Measurements from ENCODE around the gene SPRYD4.
"Not testable (repeated sequence)": the region's sequence is repeated elsewhere in the genome, so short reads cannot be mapped to it uniquely, and the experiment has no call there.

SPRYD4 gene

GRCh38 chr12:56468216-56469006 is at the start of gene SPRYD4:
Gene SPRYD4, plus strand, starts transcription at chr12:56468578. Its CDS starts 14 bp downstream, at chr12:56468592.
- H3K27me3 ChIP-seq (ENCODE audit: control insufficient read depth in 2 of 2, insufficient read depth in 2 of 2, low read length in 2 of 2) = no peaks in the 10 kb centered on the region
- peaks cover 0 to 3% of the 10 kb centered on the region in 2 donors for H3K36me3 ChIP-seq (ENCODE audit: control insufficient read depth in 2 of 2, insufficient read depth in 2 of 2, low read length in 2 of 2)
- H3K27ac ChIP-seq (ENCODE audit: low read depth in 2 of 2, low read length in 2 of 2) = peak within 1 kb of the TSS; percentile 80 to 90
- peak within 1 kb of the TSS; percentile 93 to 100 for H3K4me3 ChIP-seq (ENCODE audit: low read length in 2 of 2)
- no peaks in the 10 kb centered on the region for H3K9me3 ChIP-seq (ENCODE audit: control insufficient read depth in 2 of 2, low read length in 2 of 2)
- H3K9ac ChIP-seq (ENCODE audit: low read depth in 1 of 2, low read length in 2 of 2) = peak within 1 kb of the TSS; percentile 84 to 98
- peaks cover 8 to 16% of the 10 kb centered on the region in 2 donors for H3K4me1 ChIP-seq (ENCODE audit: control insufficient read depth in 2 of 2, insufficient read depth in 2 of 2, low read length in 2 of 2)

DNA sequence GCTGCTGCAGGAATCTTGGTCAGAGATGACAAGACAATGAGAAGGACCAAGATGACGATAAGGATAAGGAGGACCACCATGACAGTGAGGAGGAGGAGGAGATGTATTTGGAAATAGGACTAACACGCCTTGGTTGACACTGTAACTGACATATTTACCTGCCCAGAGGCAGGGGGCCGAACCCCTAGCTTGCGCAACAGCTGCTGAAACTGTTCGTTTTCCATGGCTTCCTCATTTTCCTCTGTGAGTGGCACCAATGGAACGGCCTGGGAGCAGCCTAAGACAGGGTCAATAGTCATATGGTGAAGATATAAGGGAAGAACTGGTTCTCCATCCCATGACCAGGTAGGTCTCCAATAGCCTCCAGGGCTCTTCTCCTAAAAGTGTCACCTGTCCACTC is 48.0 kb upstream of the SPRYD4 start:
- Histone ChIP-seq H3K9ac (ENCODE audit: low read depth in 1 of 2, low read length in 2 of 2) (no peak overlapping the region), H3K9me3 (ENCODE audit: control insufficient read depth in 2 of 2, low read length in 2 of 2) (no peaks in the 10 kb centered on the region), H3K4me1 (ENCODE audit: control insufficient read depth in 2 of 2, insufficient read depth in 2 of 2, low read length in 2 of 2) (no peaks in the 10 kb centered on the region), H3K27me3 (ENCODE audit: control insufficient read depth in 2 of 2, insufficient read depth in 2 of 2, low read length in 2 of 2) (no peaks in the 10 kb centered on the region), H3K4me3 (ENCODE audit: low read length in 2 of 2) (no peak overlapping the region), H3K27ac (ENCODE audit: low read depth in 2 of 2, low read length in 2 of 2) (no peak overlapping the region), H3K36me3 (ENCODE audit: control insufficient read depth in 2 of 2, insufficient read depth in 2 of 2, low read length in 2 of 2) (peaks cover 15 to 31% of the 10 kb centered on the region in 2 donors)

DNA sequence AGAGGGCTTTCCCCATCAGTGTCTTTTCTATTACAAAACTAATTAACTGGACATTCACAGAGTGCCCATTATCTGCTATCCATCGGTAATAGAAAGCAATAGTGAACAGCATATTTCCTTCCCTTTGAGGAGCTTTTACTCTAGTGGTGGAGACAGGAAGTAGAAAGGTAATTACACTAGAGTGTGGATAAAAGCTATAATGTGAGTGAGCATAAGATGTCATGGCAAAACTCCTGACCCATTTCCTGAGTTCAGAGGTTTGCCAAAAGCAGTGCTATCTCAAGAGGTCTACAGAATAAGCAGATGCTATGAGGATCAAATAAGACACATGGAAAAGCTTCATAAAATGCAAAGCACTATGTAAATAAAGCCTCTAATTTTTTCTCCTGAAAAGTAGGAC is 43.2 kb upstream of the SPRYD4 start:
- Histone ChIP-seq H3K4me1 (ENCODE audit: control insufficient read depth in 2 of 2, insufficient read depth in 2 of 2, low read length in 2 of 2) (no peaks in the 10 kb centered on the region), H3K27ac (ENCODE audit: low read depth in 2 of 2, low read length in 2 of 2) (no peak overlapping the region), H3K9me3 (ENCODE audit: control insufficient read depth in 2 of 2, low read length in 2 of 2) (no peaks in the 10 kb centered on the region), H3K27me3 (ENCODE audit: control insufficient read depth in 2 of 2, insufficient read depth in 2 of 2, low read length in 2 of 2) (no peaks in the 10 kb centered on the region), H3K4me3 (ENCODE audit: low read length in 2 of 2) (no peak overlapping the region), H3K9ac (ENCODE audit: low read depth in 1 of 2, low read length in 2 of 2) (no peak overlapping the region), H3K36me3 (ENCODE audit: control insufficient read depth in 2 of 2, insufficient read depth in 2 of 2, low read length in 2 of 2) (peaks cover 18 to 37% of the 10 kb centered on the region in 2 donors)

DNA sequence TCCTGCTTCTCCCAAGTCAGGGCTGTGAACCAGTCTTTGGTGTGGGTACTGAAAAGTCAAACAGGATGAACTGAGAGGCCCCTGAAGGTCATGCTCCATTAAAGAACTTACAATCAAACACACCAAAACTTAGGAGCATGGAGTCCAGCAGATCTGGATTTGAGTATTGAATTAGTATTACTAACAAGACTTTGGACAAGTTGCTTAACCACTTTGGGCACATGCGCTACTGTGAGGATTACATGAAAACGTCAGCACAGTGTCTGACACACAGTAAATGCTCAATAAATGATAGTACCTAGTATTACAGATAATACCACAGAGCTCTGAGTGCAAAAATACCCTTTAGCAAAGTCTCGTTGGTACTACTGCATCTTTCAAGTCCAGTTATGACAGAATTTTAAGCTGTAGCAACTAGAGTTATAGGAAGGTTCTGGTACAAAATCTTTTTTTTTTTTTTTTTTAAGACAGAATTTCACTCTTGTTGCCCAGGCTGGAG is 42.4 kb upstream of the SPRYD4 start:
- Histone ChIP-seq H3K4me1 (ENCODE audit: control insufficient read depth in 2 of 2, insufficient read depth in 2 of 2, low read length in 2 of 2) (no peaks in the 10 kb centered on the region), H3K4me3 (ENCODE audit: low read length in 2 of 2) (no peak overlapping the region), H3K27me3 (ENCODE audit: control insufficient read depth in 2 of 2, insufficient read depth in 2 of 2, low read length in 2 of 2) (no peaks in the 10 kb centered on the region), H3K36me3 (ENCODE audit: control insufficient read depth in 2 of 2, insufficient read depth in 2 of 2, low read length in 2 of 2) (peaks cover 13 to 30% of the 10 kb centered on the region in 2 donors), H3K9ac (ENCODE audit: low read depth in 1 of 2, low read length in 2 of 2) (no peak overlapping the region), H3K27ac (ENCODE audit: low read depth in 2 of 2, low read length in 2 of 2) (no peak overlapping the region), H3K9me3 (ENCODE audit: control insufficient read depth in 2 of 2, low read length in 2 of 2) (no peaks in the 10 kb centered on the region)

DNA sequence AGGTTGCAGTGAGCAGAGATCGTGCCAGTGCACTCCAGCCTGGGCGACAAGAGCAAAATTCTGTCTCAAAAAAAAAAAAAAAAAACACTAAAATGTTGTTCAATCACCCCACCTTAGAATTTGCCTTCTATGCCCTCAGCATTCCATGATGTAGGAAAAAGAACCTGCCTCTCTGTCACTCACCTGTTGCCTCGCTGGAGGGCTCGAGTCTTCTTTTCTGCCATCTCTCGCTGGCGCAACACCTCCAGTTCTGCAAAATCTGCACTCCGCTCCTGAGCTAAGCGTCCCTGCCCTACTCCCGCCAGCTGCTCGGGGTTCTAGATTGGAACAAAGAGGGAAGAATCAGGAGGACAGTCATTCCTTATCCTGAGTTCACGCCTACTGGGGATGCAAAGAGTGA is 37.1 kb upstream of the SPRYD4 start:
- Histone ChIP-seq H3K27me3 (ENCODE audit: control insufficient read depth in 2 of 2, insufficient read depth in 2 of 2, low read length in 2 of 2) (no peaks in the 10 kb centered on the region), H3K4me1 (ENCODE audit: control insufficient read depth in 2 of 2, insufficient read depth in 2 of 2, low read length in 2 of 2) (no peaks in the 10 kb centered on the region), H3K9me3 (ENCODE audit: control insufficient read depth in 2 of 2, low read length in 2 of 2) (no peaks in the 10 kb centered on the region), H3K4me3 (ENCODE audit: low read length in 2 of 2) (no peak overlapping the region), H3K27ac (ENCODE audit: low read depth in 2 of 2, low read length in 2 of 2) (no peak overlapping the region), H3K36me3 (ENCODE audit: control insufficient read depth in 2 of 2, insufficient read depth in 2 of 2, low read length in 2 of 2) (peaks cover 11 to 17% of the 10 kb centered on the region in 2 donors), H3K9ac (ENCODE audit: low read depth in 1 of 2, low read length in 2 of 2) (no peak overlapping the region)

DNA sequence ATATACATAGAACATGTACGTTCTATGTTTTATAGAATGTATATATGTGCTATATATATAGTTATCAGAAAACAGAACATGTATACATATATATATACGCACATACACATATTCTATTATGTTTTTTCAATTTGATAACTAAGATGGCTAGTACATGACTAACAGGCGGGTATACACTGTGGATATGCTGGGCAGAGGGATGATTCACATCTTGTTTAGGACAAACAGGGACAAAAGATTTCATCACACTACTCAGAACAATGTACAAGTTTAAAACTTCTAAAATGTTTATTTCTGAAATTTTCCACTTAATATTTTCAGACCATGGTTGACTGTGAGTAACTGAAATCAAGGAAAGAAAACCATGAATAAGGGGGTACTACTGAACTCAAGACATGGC is 36.5 kb upstream of the SPRYD4 start:
- Histone ChIP-seq H3K27ac (ENCODE audit: low read depth in 2 of 2, low read length in 2 of 2) (no peak overlapping the region), H3K4me1 (ENCODE audit: control insufficient read depth in 2 of 2, insufficient read depth in 2 of 2, low read length in 2 of 2) (no peaks in the 10 kb centered on the region), H3K9ac (ENCODE audit: low read depth in 1 of 2, low read length in 2 of 2) (no peak overlapping the region), H3K27me3 (ENCODE audit: control insufficient read depth in 2 of 2, insufficient read depth in 2 of 2, low read length in 2 of 2) (no peaks in the 10 kb centered on the region), H3K9me3 (ENCODE audit: control insufficient read depth in 2 of 2, low read length in 2 of 2) (no peaks in the 10 kb centered on the region), H3K36me3 (ENCODE audit: control insufficient read depth in 2 of 2, insufficient read depth in 2 of 2, low read length in 2 of 2) (peaks cover 11 to 17% of the 10 kb centered on the region in 2 donors), H3K4me3 (ENCODE audit: low read length in 2 of 2) (no peak overlapping the region)

DNA sequence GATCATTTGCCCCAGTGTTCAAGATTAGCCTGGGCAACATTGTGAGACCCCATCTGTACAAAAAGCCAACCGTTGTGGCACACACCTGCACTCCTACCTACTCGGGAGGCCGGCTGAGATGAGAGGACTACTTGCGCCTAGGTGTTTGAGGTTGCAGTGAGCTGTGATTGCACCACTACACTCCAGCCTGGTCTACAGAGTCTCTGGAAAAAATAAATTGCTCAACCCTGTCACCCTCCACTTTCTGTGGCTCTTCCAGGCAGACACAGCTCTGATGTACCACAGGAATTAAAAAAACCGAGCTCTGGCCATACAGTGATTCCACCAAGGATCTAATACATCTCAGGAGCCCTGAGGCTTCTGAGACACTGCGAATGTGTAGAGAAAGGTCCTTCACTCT is 33.5 kb upstream of the SPRYD4 start:
- Histone ChIP-seq H3K27me3 (ENCODE audit: control insufficient read depth in 2 of 2, insufficient read depth in 2 of 2, low read length in 2 of 2) (no peaks in the 10 kb centered on the region), H3K4me1 (ENCODE audit: control insufficient read depth in 2 of 2, insufficient read depth in 2 of 2, low read length in 2 of 2) (no peaks in the 10 kb centered on the region), H3K9me3 (ENCODE audit: control insufficient read depth in 2 of 2, low read length in 2 of 2) (no peaks in the 10 kb centered on the region), H3K27ac (ENCODE audit: low read depth in 2 of 2, low read length in 2 of 2) (no peak overlapping the region), H3K36me3 (ENCODE audit: control insufficient read depth in 2 of 2, insufficient read depth in 2 of 2, low read length in 2 of 2) (peaks cover 3 to 13% of the 10 kb centered on the region in 2 donors), H3K9ac (ENCODE audit: low read depth in 1 of 2, low read length in 2 of 2) (no peak overlapping the region), H3K4me3 (ENCODE audit: low read length in 2 of 2) (no peak overlapping the region)

- Histone ChIP-seq H3K4me3 (ENCODE audit: low read length in 2 of 2) (no peak overlapping the region), H3K27ac (ENCODE audit: low read depth in 2 of 2, low read length in 2 of 2) (no peak overlapping the region), H3K36me3 (ENCODE audit: control insufficient read depth in 2 of 2, insufficient read depth in 2 of 2, low read length in 2 of 2) (peaks cover 0 to 11% of the 10 kb centered on the region in 2 donors), H3K9ac (ENCODE audit: low read depth in 1 of 2, low read length in 2 of 2) (no peak overlapping the region), H3K9me3 (ENCODE audit: control insufficient read depth in 2 of 2, low read length in 2 of 2) (no peaks in the 10 kb centered on the region), H3K27me3 (ENCODE audit: control insufficient read depth in 2 of 2, insufficient read depth in 2 of 2, low read length in 2 of 2) (no peaks in the 10 kb centered on the region), H3K4me1 (ENCODE audit: control insufficient read depth in 2 of 2, insufficient read depth in 2 of 2, low read length in 2 of 2) (no peaks in the 10 kb centered on the region)
Observed at GRCh38 chr12:56437430-56438176, 30.8 kb upstream of the SPRYD4 start.

DNA sequence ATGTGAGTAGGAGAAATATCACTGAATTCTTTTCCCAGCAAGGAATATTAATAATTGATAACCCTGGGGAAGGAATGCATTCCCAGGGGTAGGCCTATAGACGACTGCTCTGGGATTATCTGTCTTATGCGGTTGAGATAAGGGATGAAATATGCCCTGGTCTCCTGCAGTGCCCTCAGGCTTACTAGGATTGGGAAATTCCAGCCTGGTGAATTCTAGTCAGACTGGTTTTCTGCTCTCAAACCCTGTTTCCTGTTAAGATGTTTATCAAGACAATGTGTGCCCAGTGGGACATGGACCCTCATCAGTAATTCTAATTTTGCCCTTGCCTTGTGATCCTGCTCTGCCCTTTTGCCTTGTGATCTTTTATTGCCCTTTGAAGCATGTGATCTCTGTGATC is 25.2 kb upstream of the SPRYD4 start:
- H3K9me3 ChIP-seq (ENCODE audit: control insufficient read depth in 2 of 2, low read length in 2 of 2); H3K27me3 ChIP-seq (ENCODE audit: control insufficient read depth in 2 of 2, insufficient read depth in 2 of 2, low read length in 2 of 2); H3K4me3 ChIP-seq (ENCODE audit: low read length in 2 of 2): not testable (repeated sequence)

More for the DNA sequence above, 25.2 kb upstream of the SPRYD4 start:
- not testable (repeated sequence) for H3K4me1 ChIP-seq (ENCODE audit: control insufficient read depth in 2 of 2, insufficient read depth in 2 of 2, low read length in 2 of 2); H3K36me3 ChIP-seq (ENCODE audit: control insufficient read depth in 2 of 2, insufficient read depth in 2 of 2, low read length in 2 of 2); H3K9ac ChIP-seq (ENCODE audit: low read depth in 1 of 2, low read length in 2 of 2); H3K27ac ChIP-seq (ENCODE audit: low read depth in 2 of 2, low read length in 2 of 2)
